IMR-90 (cell line): ENCODE results near the gene CCSER1. TPM values are rescaled to one million over a fixed set of nuclear protein-coding genes. Genes with fewer than 3 reads are reported as not detected.

Source experiments
- ATAC-seq: fragments of 200-7000 bp; cut with Tn5 transposase; 2 replicates; pipeline ENCODE4 v1.9.1; 2020; ENCODE audit warnings: low read depth, mild to moderate bottlenecking, moderate library complexity
- BruUV-seq: library from RNA; stranded (reverse); fragments of 400-500 nt; replicated peaks from 2 replicates; lab custom pipeline; 2021; lab: Mats Ljungman, UMichigan
- CTCF ChIA-PET: fragments of 300-600 bp; formaldehyde crosslinking; extraction: SDS; loops from one replicate; lab custom pipeline; 2021; ENCODE audit warnings: antibody characterized with exemption; lab: Yijun Ruan, JAX
- POLR2A ChIA-PET: fragments of 300-600 bp; sonication (Branson Sonifier 250); formaldehyde crosslinking; loops from one replicate; lab custom pipeline; 2022; ENCODE audit warnings: antibody characterized with exemption; ENCODE audit not compliant: unreplicated experiment; lab: Charles Lee
- DNase-seq: peaks from one replicate; pipeline ENCODE4 v3.0.0; 2013
- H2AFZ ChIP-seq: replicated peaks from 2 replicates; pipeline ENCODE3; 2013; ENCODE audit warnings: low read length, mild to moderate bottlenecking; ENCODE audit not compliant: poor library complexity
- H2AK5ac ChIP-seq: 2 replicates; pipeline ENCODE4 v1.6.1; 2013; ENCODE audit warnings: low read depth, low read length, inconsistent platforms
- H2AK9ac ChIP-seq: replicated peaks from 2 replicates; pipeline ENCODE3; 2013; ENCODE audit warnings: mild to moderate bottlenecking, low read depth, low read length, moderate library complexity; ENCODE audit not compliant: poor library complexity
- H2BK120ac ChIP-seq: 2 replicates; pipeline ENCODE4 v1.6.1; 2013; ENCODE audit warnings: low read depth, low read length, inconsistent platforms
- H2BK15ac ChIP-seq: 3 replicates; pipeline ENCODE4 v1.6.1; 2013; ENCODE audit warnings: low read depth, low read length, inconsistent platforms
- H2BK20ac ChIP-seq: 2 replicates; pipeline ENCODE4 v1.6.1; 2013; ENCODE audit warnings: low read depth, mild to moderate bottlenecking, inconsistent platforms, low read length, moderate library complexity
- H2BK5ac ChIP-seq: 2 replicates; pipeline ENCODE4 v1.6.1; 2013; ENCODE audit warnings: mild to moderate bottlenecking, low read depth, low read length, inconsistent platforms; ENCODE audit not compliant: poor library complexity, severe bottlenecking
- H3K14ac ChIP-seq: replicated peaks from 2 replicates; pipeline ENCODE4 v1.6.1; 2013; ENCODE audit warnings: low read depth, low read length, inconsistent platforms
- H3K18ac ChIP-seq: 2 replicates; pipeline ENCODE4 v1.6.1; 2013; ENCODE audit warnings: low read depth, low read length, control low read depth
- H3K23ac ChIP-seq: 2 replicates; pipeline ENCODE4 v1.6.1; 2013; ENCODE audit warnings: low read depth, low read length, inconsistent platforms
- H3K27ac ChIP-seq: 2 replicates; pipeline ENCODE4 v1.5.1; 2013; ENCODE audit warnings: mild to moderate bottlenecking, control low read depth, low read length; ENCODE audit not compliant: insufficient read depth
- H3K27me3 ChIP-seq: 2 replicates; pipeline ENCODE4 v1.6.1; 2013; ENCODE audit warnings: low read length; ENCODE audit not compliant: control insufficient read depth, insufficient read depth
- H3K36me3 ChIP-seq: 2 replicates; pipeline ENCODE4 v1.6.1; 2013; ENCODE audit warnings: low read length, mixed read lengths; ENCODE audit not compliant: control insufficient read depth, insufficient read depth
- H3K4ac ChIP-seq: 2 replicates; pipeline ENCODE4 v1.6.1; 2013; ENCODE audit warnings: low read depth, low read length, inconsistent platforms
- H3K4me1 ChIP-seq: 2 replicates; pipeline ENCODE4 v1.6.1; 2013; ENCODE audit warnings: low read length, mixed read lengths; ENCODE audit not compliant: control insufficient read depth, insufficient read depth
- H3K4me2 ChIP-seq: 2 replicates; pipeline ENCODE4 v1.6.1; 2013; ENCODE audit warnings: low read depth, mild to moderate bottlenecking, control low read depth, low read length, moderate library complexity
- H3K4me3 ChIP-seq: 2 replicates; pipeline ENCODE4 v1.5.1; 2013; ENCODE audit warnings: low read depth, mild to moderate bottlenecking, control low read depth, low read length, moderate library complexity; ENCODE audit not compliant: insufficient read depth
- H3K56ac ChIP-seq: 2 replicates; pipeline ENCODE4 v1.6.1; 2013; ENCODE audit warnings: low read length, inconsistent platforms; ENCODE audit not compliant: insufficient read depth; ENCODE audit errors: extremely low read depth
- H3K79me1 ChIP-seq, 2 experiments: 2 replicates each; pipeline ENCODE4 v1.6.1; 2013; ENCODE audit warnings: low read length in 2 of 2, inconsistent platforms in 1 of 2, low read depth in 1 of 2
- H3K9ac ChIP-seq: 2 replicates; pipeline ENCODE4 v1.6.1; 2013; ENCODE audit warnings: low read depth, low read length, control low read depth
- H3K9me1 ChIP-seq: 2 replicates; pipeline ENCODE4 v1.6.1; 2013; ENCODE audit warnings: low read length, inconsistent platforms; ENCODE audit not compliant: insufficient read depth
- H3K9me3 ChIP-seq: 2 replicates; pipeline ENCODE4 v1.6.1; 2013; ENCODE audit warnings: low read length; ENCODE audit not compliant: control insufficient read depth, insufficient read depth
- H4K20me1 ChIP-seq: 2 replicates; pipeline ENCODE4 v1.6.1; 2013; ENCODE audit warnings: low read length, inconsistent platforms; ENCODE audit not compliant: insufficient read depth
- H4K5ac ChIP-seq: 2 replicates; pipeline ENCODE4 v1.6.1; 2013; ENCODE audit warnings: mild to moderate bottlenecking, low read depth, low read length, control low read depth
- H4K8ac ChIP-seq, 2 experiments: 2 replicates each; pipeline ENCODE4 v1.6.1; 2013; ENCODE audit warnings: low read depth in 2 of 2, low read length in 2 of 2, control low read depth in 1 of 2, inconsistent platforms in 1 of 2
- H4K91ac ChIP-seq: 2 replicates; pipeline ENCODE4 v1.6.1; 2013; ENCODE audit warnings: low read depth, low read length, inconsistent platforms; ENCODE audit not compliant: insufficient read depth
- MAFK ChIP-seq: IDR thresholded peaks from 2 replicates; pipeline ENCODE4 v1.6.1; 2012; ENCODE audit warnings: low read depth, low read length, improper control_type of control experiment
- POLR2A ChIP-seq: IDR thresholded peaks from 2 replicates; pipeline ENCODE4 v1.6.1; 2012; ENCODE audit warnings: mild to moderate bottlenecking, low read depth, low read length
- RFX5 ChIP-seq: IDR thresholded peaks from 2 replicates; pipeline ENCODE4 v1.8.0; 2012; ENCODE audit warnings: low read depth, mild to moderate bottlenecking, low read length, moderate library complexity
- WGBS, 2 experiments: methylation state at CpG; one replicate each; pipeline versions ENCODE4 v1.1.5 to v1.1.7; 2013; ENCODE audit warnings: missing lambda C conversion rate in 2 of 2; ENCODE audit not compliant: insufficient read length in 1 of 2; ENCODE audit errors: extremely low coverage in 2 of 2; 5-methylcytosine and 5-hydroxymethylcytosine counted together
- dilution Hi-C: fragments of 300-500 bp; cut with HindIII; formaldehyde crosslinking; loops from one replicate; pipeline ENCODE4 v1.14.3; 2018; ENCODE audit warnings: low sequenced_read_pairs; ENCODE audit not compliant: unreplicated experiment
- in situ Hi-C: fragments of 300-500 bp; cut with MboI; formaldehyde crosslinking; loops from 3 replicates; pipeline ENCODE4 v1.14.3; 2019; ENCODE audit warnings: low sequenced_read_pairs, inconsistent platforms, mixed read lengths
- intact Hi-C: fragments of 100-400 bp; cut with micrococcal nuclease; formaldehyde crosslinking; loops from 2 replicates; pipeline ENCODE4 v1.10.0; 2022
- polyA plus RNA-seq, 3 experiments: library from polyadenylated mRNA; depleted of rRNA; stranded (reverse); fragments of >200 nt; gene quantifications; 2 replicates each; pipeline ENCODE4 v1.2.3, GENCODE V29; 2012; ENCODE audit warnings: low replicate concordance in 1 of 3
- total RNA-seq: library from RNA; depleted of rRNA; stranded (reverse); fragments of >200 nt; gene quantifications from 2 replicates; pipeline ENCODE4 v1.2.3, GENCODE V29; 2012

CCSER1 gene
- total and polyA plus RNA-seq, 2 of the 4 experiments (the other 2 are of a cell fraction): not detected

DNA sequence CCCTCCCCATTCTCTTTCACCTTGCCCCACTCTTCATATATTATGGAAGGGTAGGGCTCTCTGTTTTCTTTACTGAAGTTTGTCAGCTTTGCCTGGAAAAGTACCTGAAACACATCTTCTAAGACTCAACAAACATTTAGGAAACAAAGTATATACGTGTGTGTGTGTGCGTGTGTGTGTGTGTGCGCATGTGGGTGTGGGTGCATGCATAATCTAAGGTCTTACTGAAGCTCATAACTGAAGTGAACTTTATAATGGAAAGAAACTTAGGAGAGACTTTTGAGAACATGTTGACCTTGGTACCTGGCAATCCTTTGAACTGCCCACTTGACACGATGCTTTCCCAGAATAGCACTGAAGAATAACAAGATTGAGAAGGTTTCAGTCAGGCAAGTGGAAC, 1190.2 kb downstream of the CCSER1 start:
- Histone ChIP-seq H2BK15ac (no peak overlapping the region), H3K4ac (no peak overlapping the region), H3K9me1 (no peaks in the 10 kb centered on the region), H2AK5ac (no peak overlapping the region), H3K4me1 (no peaks in the 10 kb centered on the region), H4K8ac (no peak overlapping the region), H4K20me1 (no peaks in the 10 kb centered on the region), H2BK120ac (no peak overlapping the region), H3K4me3 (no peak overlapping the region), H3K56ac (no peak overlapping the region), H2AFZ (no peak overlapping the region), H2BK20ac (no peak overlapping the region), H4K91ac (no peak overlapping the region), H3K23ac (no peak overlapping the region), H3K79me1 (no peaks in the 10 kb centered on the region), H3K4me2 (no peak overlapping the region), H2AK9ac (no peak overlapping the region), H3K14ac (no peak overlapping the region), H3K27ac (no peak overlapping the region), H4K5ac (no peak overlapping the region), H3K27me3 (no peaks in the 10 kb centered on the region), H3K9ac (no peak overlapping the region), H2BK5ac (no peak overlapping the region), H3K18ac (no peak overlapping the region), H3K9me3 (peaks cover 2% of the 10 kb centered on the region; the same call in 1 of the 2 replicates), H3K36me3 (no peaks in the 10 kb centered on the region)
- no CpG with 5 or more reads among the region's 4 CpGs for WGBS, 2 experiments
- CTCF ChIA-PET: no interaction called here
- ATAC-seq (no peak), DNase-seq (no peak)
- in situ Hi-C loops: no loop called here
- POLR2A ChIA-PET: no interaction called here
- no TSS peak for BruUV-seq
- intact Hi-C loops: no loop called here
- dilution Hi-C loops: no loop called here
- TF ChIP-seq MAFK (no peak), RFX5 (no peak), POLR2A (no peak)
